Endothelial cell (in vitro differentiated cells): Measurements from ENCODE around the gene TSHZ2. TPM values are rescaled to one million over a fixed set of nuclear protein-coding genes. Genes with fewer than 3 reads are reported as not detected.

Experiments used
- DNase-seq: peaks from one replicate; pipeline ENCODE4 v3.0.0; 2021; ENCODE audit warnings: low spot score
- H3K27ac Mint-ChIP-seq: one replicate; pipeline ENCODE4 v1.8.0; 2021; ENCODE audit warnings: mixed read lengths, inconsistent platforms; ENCODE audit not compliant: unreplicated experiment
- H3K27me3 Mint-ChIP-seq: one replicate; pipeline ENCODE4 v1.8.0; 2021; ENCODE audit warnings: mild to moderate bottlenecking, moderate library complexity, mixed read lengths, inconsistent platforms; ENCODE audit not compliant: unreplicated experiment
- H3K36me3 Mint-ChIP-seq: one replicate; pipeline ENCODE4 v1.8.0; 2021; ENCODE audit warnings: mild to moderate bottlenecking, low read depth, mixed read lengths, inconsistent platforms; ENCODE audit not compliant: unreplicated experiment
- H3K4me1 Mint-ChIP-seq: one replicate; pipeline ENCODE4 v1.8.0; 2021; ENCODE audit warnings: mild to moderate bottlenecking, mixed read lengths, inconsistent platforms; ENCODE audit not compliant: unreplicated experiment
- H3K4me3 Mint-ChIP-seq: one replicate; pipeline ENCODE4 v1.8.0; 2021; ENCODE audit warnings: mild to moderate bottlenecking, mixed read lengths, inconsistent platforms; ENCODE audit not compliant: unreplicated experiment
- H3K9me3 Mint-ChIP-seq: one replicate; pipeline ENCODE4 v1.8.0; 2021; ENCODE audit warnings: mixed read lengths, inconsistent platforms; ENCODE audit not compliant: unreplicated experiment
- CTCF ChIP-seq: fragments of 200-600 bp; sonication (generic); IDR thresholded peaks from one replicate; pipeline ENCODE4 v1.5.0; 2021; ENCODE audit warnings: antibody characterized with exemption; ENCODE audit not compliant: unreplicated experiment
- total RNA-seq: library from RNA; stranded (reverse); fragmentation: NEBNext Ultra II Directional; extraction: Animal tissue kit (Norgen Biotek cat#: 25700); gene quantifications from one replicate; pipeline ENCODE4 v1.2.1, GENCODE V29; 2021; ENCODE audit not compliant: unreplicated experiment

Gene TSHZ2
- total RNA-seq, 1 donor from 2014 or later = 2.3 TPM

- no peak for TF ChIP-seq CTCF
- Mint-ChIP-seq H3K4me1 (peaks cover 7% of the 10 kb centered on the region), H3K4me3 (no peak overlapping the region), H3K36me3 (no peaks in the 10 kb centered on the region), H3K27ac (no peak overlapping the region), H3K27me3 (no peaks in the 10 kb centered on the region), H3K9me3 (no peaks in the 10 kb centered on the region)
- DNase-seq = no peak
Observed at GRCh38 chr20:53149890-53150205, 177.7 kb downstream of the TSHZ2 start.

DNA sequence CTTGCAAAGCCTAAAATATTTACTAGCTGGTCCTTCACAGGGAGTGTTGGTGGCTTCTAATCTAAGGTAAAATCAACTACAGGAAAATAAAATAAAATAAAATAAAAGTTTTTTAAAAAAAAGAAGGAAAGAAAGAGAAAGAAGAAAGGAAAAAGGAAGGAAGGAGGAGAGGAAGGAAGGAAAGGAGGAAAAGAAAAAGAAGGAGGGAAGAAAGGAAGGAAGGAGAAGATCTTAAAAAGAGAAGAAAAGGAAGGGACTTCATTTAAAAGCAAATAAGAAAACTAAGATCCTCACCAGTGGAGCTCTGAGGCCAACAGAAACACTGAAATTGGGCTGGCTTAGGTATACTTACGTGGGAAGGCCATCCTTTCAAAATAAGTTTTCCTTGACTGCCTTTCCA is 178.4 kb downstream of the TSHZ2 start:
- Mint-ChIP-seq H3K36me3 (no peaks in the 10 kb centered on the region), H3K27ac (no peak overlapping the region), H3K4me3 (no peak overlapping the region), H3K4me1 (peaks cover 7% of the 10 kb centered on the region), H3K9me3 (no peaks in the 10 kb centered on the region), H3K27me3 (no peaks in the 10 kb centered on the region)
- TF ChIP-seq CTCF = no peak
- no peak for DNase-seq

GRCh38 chr20:53152228-53152627 is 180.1 kb downstream of the TSHZ2 start:
- no peaks in the 10 kb centered on the region for H3K9me3 Mint-ChIP-seq
- H3K27ac Mint-ChIP-seq = no peak overlapping the region

GRCh38 chr20:53154540-53154939 is 182.4 kb downstream of the TSHZ2 start:
- H3K4me3 Mint-ChIP-seq = no peak overlapping the region
- no peak for DNase-seq
- H3K27ac Mint-ChIP-seq = no peak overlapping the region
- no peaks in the 10 kb centered on the region for H3K36me3 Mint-ChIP-seq
- no peaks in the 10 kb centered on the region for H3K9me3 Mint-ChIP-seq
- H3K4me1 Mint-ChIP-seq = peaks cover 3% of the 10 kb centered on the region
- H3K27me3 Mint-ChIP-seq = no peaks in the 10 kb centered on the region
- no peak for TF ChIP-seq CTCF

More at GRCh38 chr20:53152228-53152627, 180.1 kb downstream of the TSHZ2 start:
- H3K4me3 Mint-ChIP-seq = no peak overlapping the region
- no peaks in the 10 kb centered on the region for H3K36me3 Mint-ChIP-seq
- no peaks in the 10 kb centered on the region for H3K27me3 Mint-ChIP-seq
- no peak for DNase-seq
- TF ChIP-seq CTCF = no peak
- H3K4me1 Mint-ChIP-seq = peaks cover 7% of the 10 kb centered on the region

DNA sequence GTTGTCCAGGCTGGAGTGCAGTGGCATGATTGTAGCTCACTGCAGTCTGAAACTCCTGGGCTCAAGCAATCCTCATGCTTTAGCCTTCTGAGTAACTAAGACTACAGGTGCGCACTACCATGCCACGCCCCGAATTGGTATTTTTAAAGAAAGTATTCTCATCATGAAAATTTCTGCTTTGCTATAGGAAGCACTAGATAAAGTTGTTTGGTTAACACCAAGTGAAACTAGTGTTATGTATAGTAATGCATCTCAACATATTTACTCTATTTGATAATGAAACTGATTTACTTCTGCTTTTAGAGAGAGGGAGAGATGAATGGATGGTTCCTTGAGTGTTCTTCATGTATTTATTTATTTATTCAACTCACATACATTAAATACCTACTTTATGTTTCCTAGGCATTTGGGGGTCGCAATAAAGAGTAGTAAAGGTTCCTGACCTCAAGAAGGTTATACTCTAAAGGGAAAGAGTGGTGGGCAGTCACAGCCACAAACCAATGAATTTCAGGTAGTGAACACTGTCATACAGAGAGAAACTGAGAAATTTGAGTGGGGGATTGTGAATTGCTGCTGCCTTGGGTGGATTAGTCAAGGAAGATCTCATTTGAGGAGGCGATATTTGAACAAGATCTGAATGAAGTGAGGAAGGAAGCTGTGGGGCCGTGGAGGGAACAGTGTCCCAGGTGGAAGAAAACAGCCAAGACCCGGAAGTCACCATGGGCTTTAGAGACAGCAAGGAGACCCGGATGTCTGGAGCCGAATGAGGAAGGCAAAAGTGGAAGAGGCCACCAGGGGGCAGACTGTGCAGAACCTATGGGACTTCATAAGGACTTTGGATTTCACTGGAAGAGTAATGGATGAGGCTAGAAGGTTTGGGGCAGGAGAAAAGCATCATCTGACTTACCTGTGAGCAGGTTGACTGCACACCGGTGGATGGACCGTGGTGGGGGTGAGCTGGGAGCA is 185.6 kb downstream of the TSHZ2 start:
- TF ChIP-seq CTCF = peak; percentile 67
- no peak overlapping the region for H3K27ac Mint-ChIP-seq

More for the DNA sequence above, 185.6 kb downstream of the TSHZ2 start:
- no peaks in the 10 kb centered on the region for H3K36me3 Mint-ChIP-seq
- peak; percentile 58 for DNase-seq
- no peak overlapping the region for H3K4me3 Mint-ChIP-seq
- H3K9me3 Mint-ChIP-seq = no peaks in the 10 kb centered on the region
- no peaks in the 10 kb centered on the region for H3K27me3 Mint-ChIP-seq
- peaks cover 8% of the 10 kb centered on the region for H3K4me1 Mint-ChIP-seq
